GM12865 (cell line): Measurements from ENCODE around the gene NCAM1.

ENCODE experiments used
- DNase-seq: peaks from one replicate; pipeline ENCODE4 v3.0.0; 2010; ENCODE audit warnings: low read depth
- H3K4me3 ChIP-seq: 2 replicates; pipeline ENCODE4 v1.5.1; 2011; ENCODE audit warnings: mild to moderate bottlenecking, low read depth, low read length, control low read depth
- CTCF ChIP-seq: IDR thresholded peaks from 2 replicates; pipeline ENCODE4 v1.5.1; 2011; ENCODE audit warnings: low read length, control low read depth, low read depth, inconsistent platforms; ENCODE audit not compliant: insufficient read depth; ENCODE audit errors: missing control alignments

NCAM1 gene

DNA sequence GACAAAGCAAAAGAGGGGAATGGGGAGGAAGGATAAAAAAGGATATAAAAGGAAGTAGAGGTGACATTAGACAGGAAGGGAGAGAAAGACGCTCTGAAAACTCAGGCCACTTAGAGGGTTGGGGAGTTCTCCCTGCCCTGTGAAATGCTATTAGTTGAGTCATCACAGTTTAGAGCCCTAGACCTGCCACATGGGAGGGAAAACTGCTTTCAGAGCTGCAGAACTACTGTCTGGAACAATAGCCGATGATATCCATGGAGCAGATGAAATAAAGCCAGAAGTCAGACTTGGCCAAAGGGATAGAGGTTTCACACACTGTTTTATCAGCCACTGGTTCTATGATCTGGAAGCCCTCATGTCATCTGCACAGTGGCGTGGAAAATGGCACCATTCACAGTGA, 157.9 kb downstream of the NCAM1 start:
- H3K4me3 ChIP-seq, result no peak overlapping the region
- DNase-seq, result no peak
- TF ChIP-seq CTCF, result no peak

DNA sequence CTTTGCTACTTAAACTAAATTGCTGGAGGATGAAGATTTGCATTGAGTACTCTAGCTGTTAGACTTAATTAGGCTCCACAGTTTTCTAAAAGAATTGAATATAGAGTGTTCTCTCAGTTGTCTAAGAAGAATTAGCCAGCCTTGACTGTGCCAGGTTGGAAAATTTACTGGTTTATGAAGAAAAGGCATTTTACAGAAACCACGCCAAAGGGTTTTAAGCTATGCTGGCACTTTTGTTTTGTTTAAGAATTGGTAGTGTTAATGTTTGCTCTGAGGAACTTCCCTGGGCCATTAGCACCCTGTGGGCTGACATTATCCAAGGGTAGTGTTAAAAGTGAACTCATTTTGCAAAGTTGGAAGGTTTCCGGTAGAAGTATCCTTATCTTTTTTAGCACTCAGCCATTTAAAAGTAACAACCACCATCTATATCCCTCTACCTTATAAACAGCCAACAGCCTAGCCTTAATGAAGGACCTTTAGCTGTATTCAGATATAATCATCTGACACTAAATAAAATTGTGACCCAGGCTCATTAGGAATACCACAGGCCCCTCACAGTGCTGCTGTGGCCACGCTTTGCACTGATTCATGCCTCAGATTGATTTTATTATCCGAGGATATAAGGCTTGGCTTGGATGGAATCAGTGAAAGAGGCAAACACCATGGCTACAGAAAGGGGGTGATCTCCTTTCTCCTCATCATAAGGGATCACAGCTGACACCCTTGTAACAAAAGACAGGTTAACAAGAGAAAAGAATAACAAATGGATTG, 158.9 kb downstream of the NCAM1 start:
- no peak for TF ChIP-seq CTCF
- no peak for DNase-seq
- no peak overlapping the region for H3K4me3 ChIP-seq

DNA sequence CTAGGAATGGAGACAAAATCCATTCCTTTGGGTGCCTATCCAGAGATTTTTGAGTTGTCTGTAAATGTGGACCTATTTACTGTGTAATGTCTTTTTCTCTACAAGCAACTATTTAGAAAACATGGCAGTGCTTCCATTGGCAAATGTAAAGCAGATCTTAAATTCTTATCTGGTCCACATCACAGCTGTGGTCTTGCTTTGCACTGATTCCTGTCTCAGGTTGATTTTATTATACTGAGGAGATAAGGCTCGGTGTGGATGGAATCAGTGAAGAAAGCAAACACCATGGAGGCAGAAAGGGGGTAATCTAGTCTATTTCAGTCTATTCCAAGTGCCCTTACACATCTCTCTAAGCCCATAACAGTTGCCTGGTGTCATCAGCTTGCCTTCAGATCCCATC, 160.5 kb downstream of the NCAM1 start:
- TF ChIP-seq CTCF, result no peak
- no peak for DNase-seq
- no peak overlapping the region for H3K4me3 ChIP-seq

- no peak for DNase-seq
- no peak overlapping the region for H3K4me3 ChIP-seq
- no peak for TF ChIP-seq CTCF
Observed at GRCh38 chr11:113124006-113124405, 162.8 kb downstream of the NCAM1 start.

GRCh38 chr11:113124578-113124977, 163.4 kb downstream of the NCAM1 start:
- no peak for TF ChIP-seq CTCF
- H3K4me3 ChIP-seq, result no peak overlapping the region
- no peak for DNase-seq

DNA sequence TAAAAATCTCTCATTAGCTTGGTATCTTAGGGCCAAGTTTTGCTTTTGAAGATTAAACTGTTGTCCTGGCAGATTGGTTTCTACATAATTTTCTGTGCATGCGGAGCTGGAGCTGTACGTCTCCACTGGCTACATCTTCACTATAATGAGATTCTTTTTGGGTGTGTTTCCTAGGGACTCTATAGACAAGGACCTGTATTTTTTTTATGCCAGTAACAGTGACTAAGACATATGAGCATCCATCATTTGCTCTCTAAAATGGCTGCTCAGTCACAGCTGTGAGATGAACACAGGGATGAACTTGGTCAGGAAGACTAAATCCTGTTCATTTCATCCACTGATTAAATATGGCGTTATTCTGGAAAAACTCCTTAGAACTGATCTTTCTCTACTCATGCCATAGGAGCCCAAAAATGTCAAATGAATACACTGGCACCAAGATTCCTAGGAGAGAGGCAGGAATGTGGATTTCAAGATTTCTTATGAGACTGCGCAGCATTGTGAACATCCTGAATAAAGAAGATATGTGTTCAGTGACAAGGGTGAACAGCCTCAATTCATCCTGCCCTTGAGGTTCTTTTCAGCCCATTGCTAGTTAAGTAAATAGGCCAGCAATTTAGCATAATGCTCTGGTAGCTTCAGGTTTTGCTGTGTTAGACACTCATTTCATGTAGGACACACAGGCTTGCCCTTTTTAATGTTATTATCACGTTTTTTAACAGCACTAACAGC, 168.2 kb downstream of the NCAM1 start:
- no peak overlapping the region for H3K4me3 ChIP-seq
- DNase-seq, result no peak
- no peak for TF ChIP-seq CTCF
